ENCODE measurements around the gene UBR1. TPM values are rescaled to one million over a fixed set of nuclear protein-coding genes. Genes with fewer than 3 reads are reported as not detected.

UBR1 gene
- total and polyA plus RNA-seq, 10 of the 15 experiments (the other 5 are each of a cell fraction or from before 2014, with no cell fraction given), result 4.5 to 27.5 (median 16.7) TPM

GRCh38 chr15:42996871-42997270, 109.0 kb downstream of the UBR1 start:
- FAIRE-seq, result no peak
- Histone ChIP-seq H3K4me3 (no peak overlapping the region), H3K79me2 (ENCODE audit: control insufficient read depth, insufficient read depth, low read length) (no peaks in the 10 kb centered on the region), H3K9ac (ENCODE audit: control insufficient read depth, insufficient read depth, low read length) (no peak overlapping the region), H3K9me3 (replicated peaks; ENCODE audit: control insufficient read depth, insufficient read depth, low read length) (no peaks in the 10 kb centered on the region), H3K4me1 (ENCODE audit: control insufficient read depth, insufficient read depth, low read length) (no peaks in the 10 kb centered on the region), H3K4me2 (ENCODE audit: control insufficient read depth, insufficient read depth) (no peak overlapping the region), H2AFZ (ENCODE audit: control insufficient read depth, low read depth, low read length) (no peak overlapping the region), H3K27ac (ENCODE audit: control insufficient read depth, insufficient read depth) (no peak overlapping the region), H3K27me3 (replicated peaks in 1 of 2; ENCODE audit: control insufficient read depth in 2 of 2, insufficient read depth in 2 of 2, low read length in 1 of 2) (no peaks in the 10 kb centered on the region), H4K20me1 (ENCODE audit: control insufficient read depth, insufficient read depth) (no peaks in the 10 kb centered on the region), H3K36me3 (ENCODE audit: control insufficient read depth in 2 of 2, insufficient read depth in 2 of 2, low read length in 1 of 2) (peaks cover 0 to 7% of the 10 kb centered on the region in 2 experiments; a peak in 1 of 4 replicates)
- intact Hi-C loops (cut with micrococcal nuclease; ENCODE audit: unreplicated experiment), result no loop called here
- DNase-seq (ENCODE audit: low read depth, low spot score), result no peak
- BruUV-seq (replicated peaks), result no TSS peak
- WGBS (ENCODE audit: insufficient coverage, insufficient replicate concordance, low lambda C conversion rate, missing lambda C conversion rate), result 88% methylated on average over 7 of the region's 7 CpGs
- no peak for ATAC-seq
- in situ Hi-C loops (cut with MboI), result no loop called here
- ChIA-PET CTCF (no interaction called here), RAD21 (ENCODE audit: unreplicated experiment) (no interaction called here), SMC1A (ENCODE audit: uncharacterized antibody, unreplicated experiment) (no interaction called here), POLR2A (no interaction called here)
- TF ChIP-seq POU2F2 (IDR thresholded peaks at IDR 0.05; ENCODE audit: borderline replicate concordance, low read depth, low read length) (no peak), GABPA (IDR thresholded peaks at IDR 0.05; ENCODE audit: low read depth) (no peak), PAX8 (IDR thresholded peaks at IDR 0.05) (no peak), ZNF384 (IDR thresholded peaks at IDR 0.05; ENCODE audit: borderline replicate concordance, low read depth, low read length) (no peak), CUX1 (IDR thresholded peaks at IDR 0.05; ENCODE audit: insufficient replicate concordance, low read depth, low read length) (no peak), ZBED1 (IDR thresholded peaks at IDR 0.05; ENCODE audit: borderline replicate concordance) (no peak), FOXK2 (IDR thresholded peaks at IDR 0.05) (no peak), ZNF687 (IDR thresholded peaks at IDR 0.05) (no peak), TCF3 (IDR thresholded peaks at IDR 0.05; ENCODE audit: borderline replicate concordance, insufficient read depth, low read depth, low read length) (no peak), ATF3 (IDR thresholded peaks at IDR 0.05; ENCODE audit: borderline replicate concordance, extremely low read depth, low read depth, low read length) (no peak), IRF3 (IDR thresholded peaks at IDR 0.05) (no peak), JUNB (IDR thresholded peaks at IDR 0.05) (no peak), E2F4 (IDR thresholded peaks at IDR 0.05; ENCODE audit: low read depth, low read length) (no peak), YBX1 (IDR thresholded peaks at IDR 0.05) (no peak)

Data from GM12878 (cell line).